SH-SY5Y (cell line): ENCODE data around the gene ALAD.

Source experiments
- GATA2 ChIP-seq: IDR thresholded peaks from 2 replicates; pipeline ENCODE4 v1.6.1; 2011; ENCODE audit warnings: mild to moderate bottlenecking, low read depth, low read length
- GATA3 ChIP-seq: IDR thresholded peaks from 2 replicates; pipeline ENCODE4 v1.6.1; 2011; ENCODE audit warnings: low read depth, mild to moderate bottlenecking, low read length, moderate library complexity

GRCh38 chr9:113349445-113350094 lies 51.5 kb downstream of the ALAD start, which contains the start of gene BSPRY:
- TF ChIP-seq GATA2 (no peak), GATA3 (no peak)
